Embryonic facial prominence (tissue), 1 donor: ENCODE measurements around the gene CLEC4E.
"Not testable (repeated sequence)": the region's sequence is repeated elsewhere in the genome, so short reads cannot be mapped to it uniquely, and the experiment has no call there.

ENCODE experiments used
- DNase-seq: peaks from one replicate; pipeline ENCODE4 v3.0.0-alpha.2; 2016; ENCODE audit errors: extremely low spot score

Gene CLEC4E

GRCh38 chr12:8540831-8541230, at the start of gene CLEC4E:
Gene CLEC4E, minus strand, starts transcription at chr12:8540905. Its CDS starts 108 bp downstream, at chr12:8540797.
- DNase-seq: not testable (repeated sequence)

GRCh38 chr12:8589679-8590078, 49.0 kb upstream of the CLEC4E start:
- DNase-seq: no peak

GRCh38 chr12:8584478-8584877, 43.8 kb upstream of the CLEC4E start:
- DNase-seq: not testable (repeated sequence)

GRCh38 chr12:8584004-8584403, 43.3 kb upstream of the CLEC4E start:
- DNase-seq: no peak

GRCh38 chr12:8581098-8581784, 40.5 kb upstream of the CLEC4E start:
- DNase-seq: no peak

- no peak for DNase-seq
Measured at GRCh38 chr12:8577879-8578278, 37.2 kb upstream of the CLEC4E start.

GRCh38 chr12:8572507-8572906, 31.8 kb upstream of the CLEC4E start:
- no peak for DNase-seq

GRCh38 chr12:8566525-8566924, 25.8 kb upstream of the CLEC4E start:
- DNase-seq: no peak

GRCh38 chr12:8566052-8566451, 25.3 kb upstream of the CLEC4E start:
- DNase-seq: not testable (repeated sequence)

- no peak for DNase-seq
Measured at GRCh38 chr12:8564656-8565055, 24.0 kb upstream of the CLEC4E start.

DNA sequence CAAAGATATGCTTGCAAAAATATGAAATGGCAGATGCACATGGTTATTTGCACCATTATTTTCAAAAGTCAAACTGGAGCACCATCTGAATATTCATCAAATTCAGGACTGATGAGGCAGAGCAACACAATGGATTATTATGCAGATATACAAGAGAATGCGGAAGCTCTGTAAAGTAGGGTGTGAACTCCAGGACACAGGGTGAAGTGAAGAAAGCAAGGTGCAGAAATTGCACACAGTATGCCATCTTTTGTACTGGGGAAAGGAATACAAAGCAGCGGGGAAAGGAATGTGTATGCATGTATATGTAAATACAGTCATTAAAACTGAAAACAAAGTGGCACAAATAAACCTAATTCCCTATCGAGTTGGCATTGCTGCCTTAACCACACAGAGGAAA, 22.7 kb upstream of the CLEC4E start:
- DNase-seq: no peak

- no peak for DNase-seq
Measured at GRCh38 chr12:8562310-8562709, 21.6 kb upstream of the CLEC4E start.

DNA sequence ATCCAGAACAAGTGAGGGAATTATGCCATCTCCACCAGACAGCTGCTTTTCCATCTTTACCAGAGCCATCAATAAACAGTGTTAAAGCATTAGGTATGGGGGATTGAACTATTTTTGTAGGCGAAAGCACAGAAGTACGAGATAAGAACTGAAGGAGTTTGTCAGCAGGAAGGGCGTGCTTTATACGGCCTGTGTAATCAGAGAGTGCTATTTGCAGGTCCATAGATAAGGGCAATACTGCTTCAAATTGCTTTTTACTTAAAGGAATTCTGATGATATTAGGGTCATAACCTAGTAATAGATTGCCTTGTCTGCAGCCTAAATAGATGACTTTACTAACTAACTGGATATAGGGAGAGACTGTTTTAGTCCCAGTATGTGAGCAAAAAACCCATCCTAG, 20.3 kb upstream of the CLEC4E start:
- DNase-seq: no peak

DNA sequence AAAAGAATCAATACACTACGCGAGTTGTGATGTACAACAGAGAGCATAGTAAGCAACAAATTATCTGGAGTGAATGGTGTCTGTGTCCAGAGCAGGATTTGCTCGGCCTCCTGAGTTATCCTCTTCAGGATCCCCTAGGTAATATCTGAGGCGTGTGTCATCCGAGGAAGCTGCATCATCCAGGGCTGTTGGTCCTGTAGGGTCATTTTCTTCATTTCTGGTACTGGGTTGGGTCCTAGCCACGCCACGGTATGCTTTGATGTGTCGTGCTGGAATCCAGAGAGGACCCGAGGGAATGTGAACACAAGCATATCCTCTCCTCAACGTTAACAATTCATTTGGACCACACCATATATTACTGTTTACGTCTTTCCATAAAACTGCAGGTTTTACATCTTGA, 19.0 kb upstream of the CLEC4E start:
- DNase-seq: no peak

DNA sequence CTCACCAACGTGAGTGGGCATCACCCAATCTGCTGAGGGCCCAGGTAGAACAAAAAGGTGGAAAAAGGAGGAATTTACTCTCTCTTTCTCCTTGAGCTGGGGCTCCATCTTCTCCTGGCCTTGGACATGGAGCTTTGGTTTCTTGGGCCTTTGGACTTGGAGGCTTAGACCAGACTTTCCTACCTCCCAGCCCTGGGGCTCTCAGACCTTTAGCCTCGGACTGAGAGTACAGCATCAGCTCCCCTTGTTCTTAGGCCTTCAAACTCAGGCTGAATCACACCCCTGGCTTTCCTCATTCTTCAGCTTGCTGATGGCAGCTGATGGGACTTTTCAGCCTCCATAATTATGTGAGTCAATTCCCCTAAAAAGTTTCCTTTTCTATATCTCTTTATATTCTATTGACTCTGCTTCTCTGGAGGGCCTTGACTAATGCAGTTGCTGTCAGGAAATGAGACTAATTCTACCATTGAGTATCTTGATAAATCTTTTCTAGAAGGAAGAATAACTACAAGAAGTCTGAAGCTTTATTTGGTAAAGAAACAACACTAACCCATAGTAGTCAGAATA, 15.9 kb upstream of the CLEC4E start:
- DNase-seq: no peak

DNA sequence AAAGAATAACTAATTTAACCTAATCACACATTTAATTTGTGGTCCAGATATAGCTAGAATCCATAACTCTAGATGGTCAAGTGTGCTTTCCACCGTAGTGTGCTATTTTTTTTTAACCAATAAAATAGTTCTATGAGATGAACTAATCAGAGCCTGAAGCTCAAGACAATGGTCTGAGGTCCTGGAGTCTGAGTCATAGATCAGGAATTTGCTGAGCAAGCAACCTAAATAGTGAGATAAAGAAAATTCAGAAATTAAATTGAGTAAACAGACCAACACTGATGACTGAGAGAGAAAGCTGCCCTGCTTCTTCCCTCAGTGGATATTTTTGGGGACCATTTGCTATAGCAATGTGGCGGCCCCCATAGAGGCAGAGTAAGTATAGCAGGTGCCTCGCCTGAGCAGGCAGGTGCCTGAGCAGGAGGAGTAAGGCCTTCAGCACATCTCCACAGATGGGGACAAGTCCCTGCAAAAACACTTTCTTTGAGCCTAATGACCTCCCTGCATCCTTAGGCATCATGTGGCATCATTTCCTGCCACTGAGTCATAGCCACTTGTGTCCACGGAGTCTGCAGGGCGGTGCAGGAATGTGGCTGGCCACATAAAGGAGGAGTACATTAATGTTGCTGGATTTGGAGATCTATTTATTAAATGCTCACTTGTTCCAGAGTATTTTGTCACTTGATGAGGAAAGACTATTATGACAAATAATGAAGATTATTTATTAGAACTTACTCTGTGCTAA, 13.9 kb upstream of the CLEC4E start:
- no peak for DNase-seq

GRCh38 chr12:8553088-8553627, 12.5 kb upstream of the CLEC4E start:
- no peak for DNase-seq

DNA sequence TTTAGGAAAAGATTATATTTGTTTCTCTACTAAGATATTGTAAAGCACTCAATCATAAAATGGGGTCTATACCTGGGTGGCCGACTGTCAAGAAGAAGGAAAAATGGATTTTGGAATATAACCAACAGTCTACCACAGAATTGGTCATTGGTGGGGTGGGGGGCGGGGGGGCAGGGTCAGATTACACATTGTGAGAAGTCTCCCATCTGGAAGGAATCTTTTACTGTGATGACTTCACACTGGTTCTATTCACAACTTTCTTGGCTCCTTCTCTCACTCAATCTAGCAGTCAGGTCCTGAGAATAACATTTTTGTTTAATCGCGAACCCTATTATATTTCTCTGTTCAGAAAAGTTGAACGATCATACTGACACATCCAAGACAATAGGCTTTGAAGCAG, 8.7 kb upstream of the CLEC4E start:
- no peak for DNase-seq

DNA sequence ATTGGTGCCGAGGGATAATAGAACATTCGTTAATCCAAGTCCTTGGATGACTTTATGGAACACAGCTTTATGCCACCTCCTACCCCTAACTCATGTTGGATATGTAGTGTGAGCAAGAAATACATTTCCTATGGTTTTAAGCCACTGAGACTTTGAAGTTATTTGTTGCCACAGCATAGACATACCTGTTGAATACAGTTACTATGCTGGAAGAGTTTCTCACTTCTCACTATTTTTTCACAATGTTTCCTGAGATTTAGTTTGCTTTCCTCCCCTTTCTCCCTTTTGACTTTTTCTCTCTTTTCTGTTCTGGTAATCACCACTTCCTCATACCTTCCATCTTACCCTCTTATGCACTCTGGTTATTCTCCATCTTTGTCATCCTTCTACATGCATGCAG, 7.5 kb upstream of the CLEC4E start:
- no peak for DNase-seq

GRCh38 chr12:8547645-8548044, 6.9 kb upstream of the CLEC4E start:
- no peak for DNase-seq

GRCh38 chr12:8546591-8546990, 5.9 kb upstream of the CLEC4E start:
- no peak for DNase-seq

GRCh38 chr12:8544295-8544694, 3.6 kb upstream of the CLEC4E start:
- peak; percentile 29 for DNase-seq

- no peak for DNase-seq
Measured at GRCh38 chr12:8541562-8541961, 857 bp upstream of the CLEC4E start.
